GM18526 (cell line): ENCODE data around the gene RHBDD1.

ENCODE experiments used
- POLR2A ChIP-seq: IDR thresholded peaks from 3 replicates; pipeline ENCODE4 v1.6.1; 2011; ENCODE audit not compliant: insufficient read length; ENCODE audit errors: extremely low read depth

The RHBDD1 gene

DNA sequence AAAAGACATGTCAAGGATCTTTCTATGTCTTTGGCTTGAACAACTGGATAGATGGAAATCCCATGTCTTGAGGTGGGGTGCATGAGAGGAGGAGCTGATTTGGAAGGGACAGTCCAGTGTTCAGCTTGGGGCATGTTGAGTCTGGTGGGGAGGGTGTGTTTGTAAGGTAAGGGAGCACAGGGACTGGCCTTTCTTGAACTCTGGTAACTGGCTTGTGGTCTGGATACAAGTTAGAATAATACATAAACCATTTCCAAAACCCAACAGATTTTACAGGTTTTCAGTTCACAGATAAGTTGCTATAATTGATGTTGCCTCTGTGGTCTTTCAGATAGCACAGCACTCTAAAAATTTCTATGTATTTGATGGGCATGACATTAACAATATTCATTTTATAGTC is 24.2 kb downstream of the RHBDD1 start:
- no peak for TF ChIP-seq POLR2A

DNA sequence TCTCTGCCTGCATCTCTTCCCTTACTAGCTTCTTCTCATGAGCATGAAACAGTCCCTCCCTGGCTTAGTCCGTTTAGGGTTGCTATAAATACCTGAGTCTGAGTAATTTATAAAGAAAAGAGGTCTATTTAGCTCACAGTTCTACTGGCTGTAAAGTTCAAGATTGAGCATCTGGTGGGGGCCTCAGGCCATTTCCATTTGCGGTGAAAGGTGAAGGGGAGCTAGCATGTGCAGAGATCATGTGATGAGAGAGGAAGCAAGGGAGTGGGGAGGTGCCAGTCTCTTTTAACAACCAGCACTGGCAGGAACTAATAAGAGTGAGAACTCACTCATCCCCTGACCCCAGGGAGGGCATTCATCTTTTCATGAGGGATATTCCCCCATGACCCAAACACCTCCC is 26.8 kb downstream of the RHBDD1 start:
- no peak for TF ChIP-seq POLR2A

DNA sequence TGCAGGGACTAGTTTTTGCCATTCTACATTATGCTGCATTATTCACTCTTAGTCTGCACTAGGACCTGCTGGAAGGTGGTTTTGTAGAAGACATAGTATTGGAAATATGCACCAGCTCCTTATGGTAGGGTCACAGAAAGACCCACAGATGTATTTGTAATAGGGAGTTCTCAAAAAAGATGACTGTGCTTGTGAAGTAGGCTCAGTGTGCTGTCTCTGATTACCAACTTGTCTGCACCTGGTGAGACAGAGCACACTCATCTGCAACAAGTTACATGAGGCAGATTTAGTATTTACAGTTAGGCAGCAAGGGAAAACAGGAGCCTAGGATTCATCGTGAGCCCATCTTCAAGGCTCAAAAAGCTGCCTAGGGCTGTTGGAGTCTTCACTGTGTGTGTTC is 29.4 kb downstream of the RHBDD1 start:
- TF ChIP-seq POLR2A = no peak

DNA sequence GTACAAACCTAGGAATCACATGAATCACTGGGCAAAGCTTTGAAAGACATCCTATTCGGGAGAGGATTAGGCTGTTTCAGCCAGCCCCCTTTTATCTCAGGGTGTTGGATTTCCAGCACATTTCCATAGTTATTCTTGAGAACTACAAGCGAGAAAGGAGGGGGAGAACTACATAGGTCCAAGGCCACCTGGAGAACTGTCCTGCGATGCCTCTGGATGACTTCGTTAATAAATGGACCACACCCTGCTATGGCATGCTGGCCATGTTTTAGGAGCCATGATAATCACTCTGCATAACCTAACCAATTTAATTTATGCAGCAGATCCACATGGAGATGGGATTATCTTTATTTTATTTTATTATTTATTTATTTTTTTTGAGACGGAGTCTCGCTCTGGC is 29.9 kb downstream of the RHBDD1 start:
- TF ChIP-seq POLR2A = no peak

DNA sequence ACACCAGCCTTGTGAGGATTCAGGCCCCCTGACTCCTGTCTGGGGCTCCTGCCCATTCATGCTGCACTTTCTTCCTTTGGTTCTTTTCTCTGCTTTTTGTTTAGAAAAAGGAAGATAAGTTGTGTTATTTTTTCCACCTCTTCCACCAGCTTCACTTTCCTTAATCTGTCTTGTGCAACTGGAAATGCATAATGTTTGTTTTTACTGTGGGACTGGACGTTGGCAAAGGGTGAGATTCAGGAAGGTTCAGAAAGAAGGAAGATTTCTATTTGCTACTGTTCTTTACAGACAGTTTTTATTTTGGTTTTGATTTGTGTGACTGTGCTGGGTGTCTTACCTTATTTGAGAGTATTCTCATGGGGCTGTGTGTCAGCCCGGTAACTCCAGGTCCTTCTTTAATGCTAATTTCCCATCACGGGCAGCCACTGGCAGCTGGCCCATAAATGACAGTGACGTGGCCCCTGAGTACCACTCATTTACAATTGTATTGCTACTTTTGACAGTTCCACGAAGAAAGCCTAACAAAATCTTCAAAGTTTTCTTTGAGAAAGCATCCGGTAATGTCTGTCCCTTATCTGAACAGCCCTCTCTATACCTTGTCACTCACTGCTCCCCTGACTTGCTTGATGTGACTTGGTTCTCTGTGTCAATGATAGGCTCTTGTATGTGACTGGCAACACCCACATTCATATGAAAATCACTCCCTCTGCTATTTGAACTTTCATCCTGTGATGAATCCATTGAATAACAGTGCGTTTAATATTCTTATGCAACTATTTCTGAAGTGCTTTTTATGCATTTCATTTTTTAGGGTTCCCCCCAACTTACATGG is 32.7 kb downstream of the RHBDD1 start:
- TF ChIP-seq POLR2A = no peak

DNA sequence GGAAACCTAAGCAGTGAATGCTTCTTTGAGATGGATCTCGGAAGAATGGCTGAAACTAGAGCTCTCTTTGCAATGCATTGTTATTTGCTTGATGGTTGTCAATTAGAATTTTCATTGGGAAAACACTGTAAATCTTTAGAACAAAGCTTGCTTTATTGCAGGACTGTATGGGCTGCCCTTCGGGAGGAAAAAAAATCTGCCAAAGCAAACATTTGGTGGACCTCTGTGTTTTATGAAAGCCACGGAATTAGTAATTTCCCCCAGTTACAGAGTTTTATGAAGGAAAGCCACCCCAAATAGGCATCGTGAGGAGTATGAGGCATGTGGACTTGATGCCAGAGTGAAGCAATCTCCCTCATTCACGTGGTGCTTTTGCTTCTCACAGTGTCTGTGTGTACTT is 33.5 kb downstream of the RHBDD1 start:
- no peak for TF ChIP-seq POLR2A

DNA sequence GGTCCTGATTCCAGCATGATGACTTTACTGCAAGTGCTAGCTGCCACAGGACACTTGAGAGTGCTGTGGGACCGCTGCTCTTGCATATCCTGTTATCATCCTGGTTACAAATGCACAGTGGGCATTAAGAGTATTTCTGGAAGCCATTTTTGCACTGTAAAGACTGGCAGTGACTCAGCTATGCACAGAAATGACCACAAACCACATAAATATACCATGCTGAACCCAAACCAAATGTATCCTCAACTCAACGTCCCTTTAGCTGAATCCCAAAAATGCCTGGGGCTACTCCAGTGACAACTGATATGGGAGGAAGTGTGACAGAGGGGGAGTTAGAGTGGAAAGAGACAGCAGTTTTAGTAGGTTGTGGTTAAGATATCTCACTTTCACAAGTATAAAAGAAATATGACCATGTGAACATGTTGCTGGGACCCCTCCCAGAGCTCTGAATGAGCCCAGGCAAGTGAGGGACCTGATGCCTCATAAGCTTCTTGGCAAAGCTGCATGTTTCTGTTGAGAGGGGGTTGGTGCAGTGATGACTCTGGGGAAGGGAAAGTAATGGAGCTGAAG is 37.3 kb downstream of the RHBDD1 start:
- no peak for TF ChIP-seq POLR2A

DNA sequence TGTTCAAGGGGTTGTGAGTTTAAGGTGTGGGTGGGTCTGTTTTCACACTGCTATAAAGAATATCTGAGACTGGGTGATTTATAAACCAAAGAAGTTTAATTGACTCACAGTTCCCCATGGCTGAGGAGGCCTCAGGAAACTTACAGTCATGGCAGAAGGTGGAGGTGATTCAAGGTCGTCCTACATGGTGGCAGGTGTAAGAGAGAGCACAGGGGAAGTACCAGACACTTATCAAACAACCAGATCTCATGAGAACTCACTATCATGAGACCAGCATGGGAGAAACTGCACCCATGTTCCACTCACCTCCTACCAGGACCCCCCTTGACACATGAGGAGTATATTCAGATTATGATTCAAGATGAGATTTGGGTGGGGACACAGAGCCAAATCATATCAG is 38.0 kb downstream of the RHBDD1 start:
- no peak for TF ChIP-seq POLR2A

DNA sequence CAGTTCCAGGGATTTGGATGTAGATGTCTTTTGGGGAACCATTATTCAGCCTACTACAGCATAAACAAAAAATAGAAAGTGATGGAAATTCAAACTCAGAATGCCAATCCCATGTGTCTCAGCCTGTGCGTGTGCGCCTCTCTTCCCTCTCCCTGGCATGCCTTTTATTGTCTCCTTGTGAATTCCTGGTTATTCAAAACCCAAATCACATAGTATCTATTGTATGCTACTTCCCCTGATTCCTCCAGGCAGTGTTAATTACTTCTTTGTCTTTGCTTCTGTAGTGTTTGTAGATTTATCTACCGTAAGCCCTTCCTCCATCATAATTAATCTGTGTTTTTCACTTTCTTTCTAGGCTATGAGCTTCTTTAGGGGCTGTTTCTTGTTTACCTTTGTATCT is 38.9 kb downstream of the RHBDD1 start:
- no peak for TF ChIP-seq POLR2A

DNA sequence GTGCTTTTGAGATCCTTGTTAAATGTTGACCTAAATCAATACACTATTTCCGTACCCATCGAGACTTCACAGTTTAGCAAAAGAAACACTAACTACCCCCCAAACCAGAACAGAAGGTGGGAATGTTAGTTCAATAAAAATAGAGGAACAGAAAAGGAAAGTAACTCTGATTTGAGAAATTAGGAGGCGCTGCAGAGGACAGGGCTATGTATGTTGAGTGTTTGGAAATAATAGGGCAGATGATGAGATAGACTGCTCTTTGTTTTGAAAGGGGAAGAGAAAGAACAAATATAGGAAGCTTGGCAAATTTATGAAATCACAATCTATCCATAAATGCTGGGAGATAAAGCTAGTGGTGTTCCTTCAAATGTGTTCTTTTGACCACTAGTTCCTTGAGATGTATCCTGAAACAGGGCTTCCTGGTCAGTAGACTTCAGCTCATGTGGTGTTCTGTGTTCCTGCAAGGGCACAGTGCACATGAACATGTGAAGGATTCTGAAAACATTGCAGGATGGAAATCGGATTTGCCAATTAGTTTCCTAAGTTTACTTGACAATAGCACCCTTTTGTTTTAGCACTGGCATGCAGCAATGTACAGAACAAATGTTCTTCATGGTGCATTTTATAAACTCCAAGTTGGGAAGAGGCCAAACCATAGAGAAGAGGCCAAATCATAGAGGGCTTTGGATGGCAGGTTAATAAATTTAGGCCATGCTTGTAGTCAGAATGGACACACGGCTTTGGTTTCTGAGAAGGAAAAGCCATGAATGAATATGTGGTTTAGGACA is 39.8 kb downstream of the RHBDD1 start:
- no peak for TF ChIP-seq POLR2A

DNA sequence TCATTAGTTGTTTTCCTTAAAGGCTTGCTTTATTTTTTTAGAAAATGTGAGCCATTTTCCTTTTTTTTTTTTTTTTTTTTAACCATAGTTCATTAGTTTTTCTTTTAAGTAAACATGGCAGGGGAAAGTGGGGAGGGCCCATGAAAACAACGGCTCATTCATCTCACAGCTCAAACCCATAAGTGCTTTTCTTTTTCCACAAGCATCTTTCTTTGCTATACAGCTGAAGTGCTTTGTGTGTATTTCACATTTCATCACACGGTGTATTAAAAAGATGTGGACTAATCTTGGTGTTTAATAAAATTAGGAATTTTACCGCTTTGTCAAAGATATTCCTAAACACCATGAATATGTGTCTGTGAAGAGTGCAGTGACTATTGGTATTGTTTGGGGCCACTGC is 41.6 kb downstream of the RHBDD1 start:
- TF ChIP-seq POLR2A = no peak

DNA sequence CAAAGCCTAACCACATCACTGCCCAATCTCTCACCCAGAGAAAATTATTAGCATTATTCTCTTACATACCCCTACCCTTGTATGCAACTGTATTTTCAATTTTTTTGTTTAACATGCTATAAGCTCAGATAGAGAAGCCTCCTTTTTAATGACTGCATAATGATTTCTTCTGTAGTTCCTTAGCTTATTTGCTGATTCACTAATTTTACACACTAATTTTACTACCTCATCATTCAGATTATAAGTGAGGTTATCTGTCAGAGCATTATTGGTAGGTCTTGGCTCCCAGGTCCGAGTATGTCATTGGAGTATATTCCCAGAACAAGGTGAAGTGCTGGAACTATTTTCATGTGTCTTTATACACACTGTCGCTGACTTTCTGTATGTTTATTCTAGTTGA is 45.4 kb downstream of the RHBDD1 start:
- no peak for TF ChIP-seq POLR2A

DNA sequence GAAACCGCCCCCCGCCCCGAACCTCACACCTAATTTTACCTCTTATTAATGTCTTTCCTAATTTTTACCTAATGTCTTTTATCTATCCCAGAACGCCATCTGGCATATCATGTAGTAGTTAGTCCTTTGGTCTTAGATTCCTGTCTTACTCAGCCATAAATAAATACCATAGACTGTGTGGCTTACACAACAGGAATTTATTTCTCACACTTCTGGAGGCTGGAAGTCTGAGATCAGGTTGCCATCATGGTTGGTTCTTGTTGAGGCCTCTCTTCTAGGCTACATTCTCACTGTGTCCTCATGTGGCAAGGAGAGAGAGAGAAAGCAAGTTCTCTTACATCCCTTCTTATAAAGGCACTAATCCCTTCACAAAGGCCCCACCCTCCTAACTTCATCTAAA is 46.8 kb downstream of the RHBDD1 start:
- no peak for TF ChIP-seq POLR2A

DNA sequence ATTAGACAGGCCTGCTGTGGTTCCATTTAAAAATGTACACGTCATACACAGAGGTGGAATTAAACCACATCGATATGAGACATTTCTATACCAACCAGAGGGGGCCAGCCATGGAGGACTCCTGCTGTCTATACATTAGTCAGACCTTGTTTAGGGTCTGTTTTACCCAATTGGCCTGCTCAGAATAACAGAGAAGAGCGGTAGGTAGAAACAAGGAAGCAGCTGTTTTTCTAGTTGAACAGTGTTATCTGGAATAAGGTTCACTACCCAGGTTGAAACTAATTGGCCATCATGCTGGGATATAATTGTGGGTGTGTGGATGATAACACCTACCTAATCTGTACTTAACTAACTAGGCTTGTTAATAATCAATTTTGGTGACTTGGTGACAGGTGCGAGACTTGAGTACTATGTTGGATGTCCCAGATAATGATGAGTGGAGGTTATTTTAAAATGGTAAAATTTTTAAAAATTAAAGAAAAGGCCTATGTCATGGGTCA is 47.5 kb downstream of the RHBDD1 start:
- TF ChIP-seq POLR2A = no peak

DNA sequence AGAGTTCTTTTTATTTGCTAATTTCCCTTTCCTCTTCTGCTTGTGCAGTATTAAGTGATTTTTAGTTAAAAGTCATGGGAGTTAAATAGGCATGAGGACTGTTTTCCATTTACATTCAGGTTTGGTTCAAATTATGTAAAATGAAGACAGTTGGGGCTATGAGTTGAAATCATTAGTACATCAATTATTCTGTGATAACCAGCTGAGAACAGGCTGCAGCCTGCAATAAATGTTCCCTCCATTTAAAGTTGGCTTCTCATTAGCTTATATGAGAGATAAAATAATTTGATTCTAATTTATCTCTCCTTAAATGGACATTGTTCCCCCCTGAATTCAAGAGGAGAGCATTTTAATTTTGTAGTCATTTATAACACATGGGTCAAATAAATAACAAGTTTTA is 48.3 kb downstream of the RHBDD1 start:
- no peak for TF ChIP-seq POLR2A
